Adrenal gland (tissue), 12 donors: Measurements from ENCODE around the gene APBB2. TPM values are rescaled to one million over a fixed set of nuclear protein-coding genes. Genes with fewer than 3 reads are reported as not detected.
A peak's percentile ranks its signal among the peaks of the same experiment; 100 is the strongest.

Source experiments
- DNase-seq, 7 donors: peaks; one replicate each; pipeline ENCODE4 v3.0.0-alpha.2; 2019 to 2020
- H3K27ac ChIP-seq, 5 donors: fragments of 200-600 bp; sonication (generic) in 4 of 5; 1 replicate in 3 of 5; 2 replicates in 2 of 5; pipeline versions ENCODE4 v1.5.1 to v1.8.0; 2016 to 2020; ENCODE audit warnings: mild to moderate bottlenecking in 1 of 5
- H3K27me3 ChIP-seq: fragments of 200-600 bp; 2 replicates; pipeline ENCODE4 v1.8.0; 2021
- H3K36me3 ChIP-seq, 2 donors: fragments of 200-600 bp; replicated peaks in 1 of 2; 1 replicate in 1 of 2; 2 replicates in 1 of 2; pipeline versions ENCODE4 v1.5.1 to v1.8.0; 2018 to 2022
- H3K4me1 ChIP-seq, 2 donors: fragments of 200-600 bp; replicated peaks in 1 of 2; 1 replicate in 1 of 2; 2 replicates in 1 of 2; pipeline versions ENCODE4 v1.5.1 to v1.8.0; 2018 to 2021
- H3K4me3 ChIP-seq, 4 donors: fragments of 200-600 bp; sonication (generic) in 3 of 4; one replicate each; pipeline ENCODE4 v1.5.1; 2016 to 2018
- H3K9me3 ChIP-seq, 3 donors: fragments of 200-600 bp; sonication (generic) in 1 of 3; replicated peaks in 1 of 3; 1 replicate in 2 of 3; 2 replicates in 1 of 3; pipeline versions ENCODE4 v1.5.1 to v1.8.0; 2016 to 2021
- POLR2A ChIP-seq, 2 donors: fragments of 450-650 bp; IDR thresholded peaks; one replicate each; pipeline ENCODE4 v1.6.1; 2017; ENCODE audit warnings: antibody characterized with exemption in 2 of 2, mild to moderate bottlenecking in 2 of 2, moderate library complexity in 1 of 2
- WGBS, 4 donors: extraction: QIAGEN DNeasy Blood & Tissue Kit in 2 of 4; methylation state at CpG; one replicate each; pipeline versions ENCODE4 v1.1.5 to v1.1.7; 2013 to 2017; 5-methylcytosine and 5-hydroxymethylcytosine counted together
- intact Hi-C, 2 donors: fragments of 100-400 bp; cut with DNase I; formaldehyde crosslinking; loops; one replicate each; pipeline versions ENCODE4 v1.14.1 to v1.15.0; 2022 to 2023
- polyA plus RNA-seq, 3 donors: library from polyadenylated mRNA; stranded (reverse); fragments of 200-250 nt in 2 of 3; fragments of 350-450 nt in 1 of 3; fragmentation: Illumina TruSeq in 1 of 3; extraction: RNeasy Lipid Tissue Mini Kit (QIAGEN cat#74804) in 1 of 3; gene quantifications; one replicate each; pipeline ENCODE4 v1.2.3, GENCODE V29; 2013 to 2014
- total RNA-seq, 9 donors: library from RNA; depleted of rRNA in 4 of 9; stranded (reverse); fragments of >200 nt in 4 of 9; fragments of 120-200 nt in 1 of 9; fragmentation: NEBNext Ultra II Directional in 1 of 9; extraction: Animal tissue kit (Norgen Biotek cat#: 25700) in 1 of 9; gene quantifications; one replicate each; pipeline versions ENCODE4 v1.1.0 to v1.2.4, GENCODE V29; 2013 to 2023
- TF ChIP-seq, protein P1 (sequence below), 6 experiments: fragments of 450-650 bp in 4 of 6; fragments of 200-600 bp in 2 of 6; sonication (generic) in 1 of 6; IDR thresholded peaks; 1 replicate in 5 of 6; 2 replicates in 1 of 6; pipeline versions ENCODE4 v1.5.1 to v1.8.0; 2016 to 2021; ENCODE audit warnings: antibody characterized with exemption in 6 of 6, mild to moderate bottlenecking in 2 of 6, moderate library complexity in 1 of 6
- donor health status: healthy with polysubstance abuse.
- donor health status: Bipolar disorder and iron deficiency.
- donor health status: DM: yes; HTN: yes; CAD: no.
- donor health status: DM: no; HTN: no; CAD: no.
- donor health status: DM: no; HTN: no; CAD: no.
- donor health status: DM: yes; HTN: yes; CAD: no.

Gene APBB2
- total and polyA plus RNA-seq, 12 donors: 12.4 to 135 (median 39.7) TPM

DNA sequence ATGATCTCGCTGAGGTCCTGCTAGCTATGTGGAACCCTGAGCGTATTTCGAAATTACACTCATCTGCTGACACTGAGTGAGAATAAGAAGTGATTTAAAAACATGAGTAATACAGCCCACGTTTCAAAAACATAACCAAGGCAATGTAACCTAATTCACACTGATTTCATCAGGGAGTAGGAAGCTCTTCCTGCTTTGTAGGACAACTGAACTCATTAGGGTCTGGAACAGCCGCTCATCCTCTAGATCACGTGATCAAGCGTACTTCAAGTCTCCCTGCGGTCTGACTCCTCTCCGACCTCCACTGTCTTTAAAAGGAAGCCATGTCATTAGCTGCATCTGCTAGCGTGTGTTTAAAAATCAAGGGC is 326.6 kb downstream of the APBB2 start:
- no peak overlapping the region for H3K27ac ChIP-seq
- peaks cover 0 to 4% of the 10 kb centered on the region in 2 donors for H3K36me3 ChIP-seq
- no peaks in the 10 kb centered on the region for H3K27me3 ChIP-seq
- no peak overlapping the region for H3K4me3 ChIP-seq
- peak in 2 of 7 donors; percentile 8 to 61 for DNase-seq
- TF ChIP-seq, protein P1, sequence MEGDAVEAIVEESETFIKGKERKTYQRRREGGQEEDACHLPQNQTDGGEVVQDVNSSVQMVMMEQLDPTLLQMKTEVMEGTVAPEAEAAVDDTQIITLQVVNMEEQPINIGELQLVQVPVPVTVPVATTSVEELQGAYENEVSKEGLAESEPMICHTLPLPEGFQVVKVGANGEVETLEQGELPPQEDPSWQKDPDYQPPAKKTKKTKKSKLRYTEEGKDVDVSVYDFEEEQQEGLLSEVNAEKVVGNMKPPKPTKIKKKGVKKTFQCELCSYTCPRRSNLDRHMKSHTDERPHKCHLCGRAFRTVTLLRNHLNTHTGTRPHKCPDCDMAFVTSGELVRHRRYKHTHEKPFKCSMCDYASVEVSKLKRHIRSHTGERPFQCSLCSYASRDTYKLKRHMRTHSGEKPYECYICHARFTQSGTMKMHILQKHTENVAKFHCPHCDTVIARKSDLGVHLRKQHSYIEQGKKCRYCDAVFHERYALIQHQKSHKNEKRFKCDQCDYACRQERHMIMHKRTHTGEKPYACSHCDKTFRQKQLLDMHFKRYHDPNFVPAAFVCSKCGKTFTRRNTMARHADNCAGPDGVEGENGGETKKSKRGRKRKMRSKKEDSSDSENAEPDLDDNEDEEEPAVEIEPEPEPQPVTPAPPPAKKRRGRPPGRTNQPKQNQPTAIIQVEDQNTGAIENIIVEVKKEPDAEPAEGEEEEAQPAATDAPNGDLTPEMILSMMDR (IDR thresholded peaks at IDR 0.05): no peak
- TF ChIP-seq POLR2A (IDR thresholded peaks at IDR 0.05): no peak
- no peaks in the 10 kb centered on the region for H3K4me1 ChIP-seq
- WGBS, 4 donors: 64 to 77% (median 71%) methylated on average over 10 of the region's 10 CpGs
- H3K9me3 ChIP-seq: no peaks in the 10 kb centered on the region
- intact Hi-C loops: loop anchor here in 1 of 2 donors (5.0 kb wide), 1 partner anchor 45 kb away; no protein-coding TSS in a partner anchor

DNA sequence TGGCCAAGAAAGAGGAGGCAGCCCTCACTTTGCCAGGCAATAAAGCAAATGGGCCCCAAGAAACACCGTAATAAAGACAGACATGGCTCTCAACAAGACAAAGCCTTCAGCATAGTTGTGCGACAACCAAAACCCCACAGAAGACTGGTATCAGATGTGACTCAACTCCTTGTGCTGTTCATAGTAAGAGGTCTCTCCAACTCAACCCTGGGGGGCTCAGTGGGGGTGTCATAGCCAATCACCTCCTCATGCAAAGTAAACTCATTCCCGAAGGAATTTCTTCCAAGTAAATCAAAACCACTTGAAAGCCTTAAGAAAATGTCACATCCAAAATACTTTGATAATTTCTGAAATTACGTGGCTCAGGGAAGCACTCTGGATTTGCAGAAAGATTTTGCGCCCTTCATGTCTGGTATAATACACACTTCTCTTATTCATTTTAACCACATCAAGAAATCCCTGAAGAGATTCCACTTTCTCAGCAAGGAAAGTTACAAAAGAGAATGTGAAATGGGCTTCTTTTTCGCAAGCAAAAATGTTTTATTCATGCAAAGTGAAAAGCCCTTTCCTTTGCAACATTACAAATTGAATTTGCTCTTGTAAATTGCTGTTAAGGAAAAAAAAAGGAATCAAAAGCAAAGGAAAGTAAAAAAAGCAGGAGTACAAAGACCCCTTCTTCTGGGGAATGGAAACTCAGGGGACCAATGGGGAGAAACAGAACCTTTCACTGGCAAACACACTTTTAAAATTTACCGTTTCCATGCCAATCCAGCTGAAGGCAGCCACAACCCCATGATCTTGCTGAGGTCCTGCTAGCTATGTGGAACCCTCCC is 327.2 kb downstream of the APBB2 start:
- H3K27me3 ChIP-seq: no peaks in the 10 kb centered on the region
- H3K4me3 ChIP-seq: no peak overlapping the region
- H3K27ac ChIP-seq: no peak overlapping the region
- TF ChIP-seq, protein P1 (IDR thresholded peaks at IDR 0.05): no peak
- H3K9me3 ChIP-seq: no peaks in the 10 kb centered on the region
- no peak for DNase-seq
- 86 to 94% (median 92%) methylated on average over 7 of the region's 7 CpGs for WGBS, 4 donors
- intact Hi-C loops: loop anchor here in 1 of 2 donors (5.0 kb wide), 1 partner anchor 45 kb away; no protein-coding TSS in a partner anchor
- H3K4me1 ChIP-seq: no peaks in the 10 kb centered on the region
- H3K36me3 ChIP-seq: no peaks in the 10 kb centered on the region

DNA sequence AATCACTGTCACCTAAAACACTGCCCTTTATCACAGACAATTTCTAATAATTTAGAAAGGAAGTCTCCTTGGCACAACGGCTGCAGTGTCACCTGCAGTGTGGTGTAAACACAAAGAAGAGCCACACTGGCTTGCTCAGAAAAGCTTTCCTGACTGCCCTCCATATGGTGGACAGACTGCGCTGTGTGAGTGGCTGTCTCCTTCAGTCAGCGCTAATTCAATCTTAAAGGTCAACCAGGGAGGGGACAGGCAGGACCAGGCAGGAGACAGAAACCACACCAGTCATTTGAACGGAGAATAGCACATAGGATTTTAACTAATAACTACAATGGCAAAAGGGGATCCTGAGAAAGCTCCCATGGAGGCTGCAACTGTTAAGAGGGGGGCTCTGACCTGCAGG is 332.5 kb downstream of the APBB2 start:
- Histone ChIP-seq H3K36me3 (no peaks in the 10 kb centered on the region), H3K27ac (no peak overlapping the region), H3K4me3 (no peak overlapping the region), H3K9me3 (no peaks in the 10 kb centered on the region), H3K27me3 (no peaks in the 10 kb centered on the region), H3K4me1 (no peaks in the 10 kb centered on the region)
- intact Hi-C loops: no loop called here
- WGBS, 4 donors: 89 to 100% (median 94%) methylated on average over 4 of the region's 4 CpGs
- TF ChIP-seq, protein P1 (IDR thresholded peaks at IDR 0.05): no peak
- no peak for TF ChIP-seq POLR2A (IDR thresholded peaks at IDR 0.05)
- DNase-seq: peak in 1 of 7 donors; percentile 27

DNA sequence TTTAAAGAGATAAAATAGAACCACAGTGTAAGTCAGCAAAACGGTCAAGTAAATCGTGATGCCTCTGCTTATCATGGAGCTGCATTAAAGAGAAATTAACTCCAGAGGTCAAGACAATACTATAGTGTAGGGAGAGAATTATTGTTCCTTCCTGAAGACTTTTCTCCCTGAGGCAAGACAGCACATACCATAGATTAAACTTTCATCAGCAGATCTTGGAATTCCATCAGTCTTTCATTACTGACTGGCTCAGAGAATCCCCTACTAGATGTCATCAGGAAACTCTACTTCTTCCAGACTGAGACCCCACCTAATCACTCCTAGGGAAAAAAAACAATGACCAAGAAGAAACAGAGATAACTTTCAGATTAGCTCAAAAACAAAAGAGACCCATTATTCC is 333.2 kb downstream of the APBB2 start:
- H3K27ac ChIP-seq: no peak overlapping the region
- intact Hi-C loops: no loop called here
- H3K4me3 ChIP-seq: no peak overlapping the region
- H3K4me1 ChIP-seq: no peaks in the 10 kb centered on the region
- WGBS, 4 donors: 65 to 81% (median 75%) methylated on average over 2 of the region's 2 CpGs
- no peaks in the 10 kb centered on the region for H3K27me3 ChIP-seq
- TF ChIP-seq POLR2A (IDR thresholded peaks at IDR 0.05): no peak
- TF ChIP-seq, protein P1 (IDR thresholded peaks at IDR 0.05): no peak
- no peaks in the 10 kb centered on the region for H3K36me3 ChIP-seq
- H3K9me3 ChIP-seq: no peaks in the 10 kb centered on the region
- no peak for DNase-seq
